KMS-11 (cell line): Measurements from ENCODE around the gene JPH3.

ENCODE experiments used
- H2AFZ ChIP-seq: fragments of 200-600 bp; sonication (generic); 2 replicates; pipeline ENCODE4 v1.6.1; 2016; ENCODE audit warnings: antibody characterized with exemption, mixed run types, low read depth
- H3K27ac ChIP-seq: fragments of 200-600 bp; sonication (generic); 2 replicates; pipeline ENCODE4 v1.6.1; 2016; ENCODE audit warnings: mild to moderate bottlenecking, mixed run types
- H3K27me3 ChIP-seq: fragments of 200-600 bp; sonication (generic); 2 replicates; pipeline ENCODE4 v1.6.1; 2017; ENCODE audit warnings: mild to moderate bottlenecking, low read depth, mixed run types, moderate library complexity; ENCODE audit not compliant: insufficient read depth
- H3K36me3 ChIP-seq: fragments of 200-600 bp; sonication (generic); 2 replicates; pipeline ENCODE4 v1.6.1; 2017; ENCODE audit warnings: mild to moderate bottlenecking, mixed run types; ENCODE audit not compliant: insufficient read depth
- H3K4me1 ChIP-seq: fragments of 200-600 bp; sonication (generic); 2 replicates; pipeline ENCODE4 v1.6.1; 2016; ENCODE audit warnings: mild to moderate bottlenecking, low read depth, mixed run types; ENCODE audit not compliant: poor library complexity, severe bottlenecking
- H3K4me2 ChIP-seq: fragments of 200-600 bp; sonication (generic); 2 replicates; pipeline ENCODE4 v1.7.0; 2016; ENCODE audit warnings: mild to moderate bottlenecking, mixed run types
- H3K4me3 ChIP-seq: fragments of 200-600 bp; sonication (generic); IDR thresholded peaks from 2 replicates; pipeline ENCODE4 v1.6.1; 2017; ENCODE audit warnings: low read depth, low read length, mixed read lengths; ENCODE audit not compliant: insufficient read depth
- H3K79me2 ChIP-seq: fragments of 200-600 bp; sonication (generic); 2 replicates; pipeline ENCODE4 v1.6.1; 2016; ENCODE audit warnings: low read depth, mixed run types; ENCODE audit not compliant: insufficient read depth
- H3K9ac ChIP-seq: fragments of 200-600 bp; sonication (generic); 2 replicates; pipeline ENCODE4 v1.6.1; 2016; ENCODE audit warnings: mild to moderate bottlenecking, mixed run types
- H4K20me1 ChIP-seq: fragments of 200-600 bp; sonication (generic); 2 replicates; pipeline ENCODE4 v1.6.1; 2016; ENCODE audit warnings: mild to moderate bottlenecking, mixed run types; ENCODE audit not compliant: insufficient read depth
- TF ChIP-seq, protein P1 (sequence below): fragments of 200-600 bp; sonication (generic); conservative IDR thresholded peaks from 2 replicates; pipeline ENCODE4 v1.6.1; 2017; ENCODE audit warnings: low read depth, mild to moderate bottlenecking, antibody characterized with exemption, low read length, moderate library complexity, mixed read lengths

Gene JPH3

DNA sequence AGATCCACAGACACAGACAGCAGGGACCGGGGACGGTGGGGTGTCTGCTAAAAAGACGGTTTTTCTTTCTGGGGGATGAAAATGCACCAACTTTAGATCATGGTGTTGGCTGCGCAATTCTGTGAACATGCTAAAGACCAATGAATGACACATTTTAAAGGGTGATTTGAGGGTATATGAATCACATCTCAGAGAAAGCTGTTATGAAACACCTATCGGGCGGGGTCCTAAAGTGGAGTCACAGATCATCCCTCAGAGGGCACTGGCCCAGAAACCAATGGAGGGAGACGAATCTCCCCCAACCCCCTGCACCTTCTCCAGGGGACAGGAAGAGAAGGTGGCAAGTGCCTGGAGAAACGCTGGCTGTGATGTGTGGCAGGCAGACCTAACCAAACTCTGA, 137.5 kb downstream of the JPH3 start:
- H3K9ac ChIP-seq: no peak overlapping the region
- H3K4me2 ChIP-seq: no peak overlapping the region
- TF ChIP-seq, protein P1, sequence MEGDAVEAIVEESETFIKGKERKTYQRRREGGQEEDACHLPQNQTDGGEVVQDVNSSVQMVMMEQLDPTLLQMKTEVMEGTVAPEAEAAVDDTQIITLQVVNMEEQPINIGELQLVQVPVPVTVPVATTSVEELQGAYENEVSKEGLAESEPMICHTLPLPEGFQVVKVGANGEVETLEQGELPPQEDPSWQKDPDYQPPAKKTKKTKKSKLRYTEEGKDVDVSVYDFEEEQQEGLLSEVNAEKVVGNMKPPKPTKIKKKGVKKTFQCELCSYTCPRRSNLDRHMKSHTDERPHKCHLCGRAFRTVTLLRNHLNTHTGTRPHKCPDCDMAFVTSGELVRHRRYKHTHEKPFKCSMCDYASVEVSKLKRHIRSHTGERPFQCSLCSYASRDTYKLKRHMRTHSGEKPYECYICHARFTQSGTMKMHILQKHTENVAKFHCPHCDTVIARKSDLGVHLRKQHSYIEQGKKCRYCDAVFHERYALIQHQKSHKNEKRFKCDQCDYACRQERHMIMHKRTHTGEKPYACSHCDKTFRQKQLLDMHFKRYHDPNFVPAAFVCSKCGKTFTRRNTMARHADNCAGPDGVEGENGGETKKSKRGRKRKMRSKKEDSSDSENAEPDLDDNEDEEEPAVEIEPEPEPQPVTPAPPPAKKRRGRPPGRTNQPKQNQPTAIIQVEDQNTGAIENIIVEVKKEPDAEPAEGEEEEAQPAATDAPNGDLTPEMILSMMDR: no peak
- H3K4me3 ChIP-seq: no peak overlapping the region
- no peak overlapping the region for H3K27ac ChIP-seq
- no peaks in the 10 kb centered on the region for H3K27me3 ChIP-seq
- H4K20me1 ChIP-seq: no peaks in the 10 kb centered on the region
- H3K79me2 ChIP-seq: peaks cover 20% of the 10 kb centered on the region
- no peak overlapping the region for H2AFZ ChIP-seq
- H3K4me1 ChIP-seq: no peaks in the 10 kb centered on the region
- no peaks in the 10 kb centered on the region for H3K36me3 ChIP-seq

DNA sequence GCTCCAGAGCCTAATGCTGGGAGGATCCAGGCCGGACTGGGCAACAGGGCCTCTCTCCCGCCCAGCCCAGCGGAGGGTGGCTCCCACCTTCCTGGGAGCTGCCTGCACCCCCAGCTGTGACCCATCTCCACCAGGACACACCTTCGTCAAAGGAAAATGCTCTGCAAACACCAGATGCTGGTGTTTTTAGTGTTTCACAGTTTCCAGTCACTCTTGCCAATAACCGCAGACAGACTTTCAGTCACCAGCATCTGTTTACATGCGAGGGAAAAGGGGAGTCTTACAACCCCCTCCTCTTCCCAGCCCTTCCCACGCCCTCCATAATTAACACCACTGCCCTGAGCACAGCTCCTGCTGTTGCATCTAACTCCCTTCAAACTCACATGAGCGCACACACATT, 138.1 kb downstream of the JPH3 start:
- Histone ChIP-seq H3K79me2 (peaks cover 22% of the 10 kb centered on the region), H3K27me3 (no peaks in the 10 kb centered on the region), H2AFZ (no peak overlapping the region), H3K9ac (no peak overlapping the region), H3K4me1 (no peaks in the 10 kb centered on the region), H3K4me3 (no peak overlapping the region), H3K4me2 (no peak overlapping the region), H3K27ac (no peak overlapping the region), H4K20me1 (no peaks in the 10 kb centered on the region; the same call in 1 of the 2 replicates), H3K36me3 (no peaks in the 10 kb centered on the region)
- TF ChIP-seq, protein P1: no peak

DNA sequence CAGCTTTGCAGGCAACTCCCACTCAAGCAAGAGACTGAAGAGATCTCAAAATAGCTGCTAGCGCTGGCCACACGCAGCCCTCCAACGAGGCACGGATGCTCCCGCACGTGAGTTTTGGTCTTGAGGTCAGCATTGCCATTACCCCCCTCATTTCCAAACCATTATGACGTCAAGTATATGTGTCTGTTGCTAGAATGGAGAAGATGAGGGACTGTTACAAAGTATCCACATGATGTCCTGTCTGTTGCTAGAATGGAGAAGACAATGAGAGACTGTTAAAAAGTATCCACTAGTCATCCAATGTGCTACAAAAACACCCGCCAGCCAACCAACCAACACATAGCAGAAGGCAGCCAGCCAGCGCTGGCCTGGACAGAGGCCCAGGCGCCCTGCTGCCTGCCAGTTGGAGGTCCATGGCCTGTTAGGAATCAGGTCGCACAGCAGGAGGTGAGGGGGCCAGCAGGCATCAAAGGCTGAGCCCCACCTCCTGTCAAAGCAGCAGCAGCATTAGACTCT, 138.7 kb downstream of the JPH3 start:
- H3K79me2 ChIP-seq: peaks cover 27% of the 10 kb centered on the region

DNA sequence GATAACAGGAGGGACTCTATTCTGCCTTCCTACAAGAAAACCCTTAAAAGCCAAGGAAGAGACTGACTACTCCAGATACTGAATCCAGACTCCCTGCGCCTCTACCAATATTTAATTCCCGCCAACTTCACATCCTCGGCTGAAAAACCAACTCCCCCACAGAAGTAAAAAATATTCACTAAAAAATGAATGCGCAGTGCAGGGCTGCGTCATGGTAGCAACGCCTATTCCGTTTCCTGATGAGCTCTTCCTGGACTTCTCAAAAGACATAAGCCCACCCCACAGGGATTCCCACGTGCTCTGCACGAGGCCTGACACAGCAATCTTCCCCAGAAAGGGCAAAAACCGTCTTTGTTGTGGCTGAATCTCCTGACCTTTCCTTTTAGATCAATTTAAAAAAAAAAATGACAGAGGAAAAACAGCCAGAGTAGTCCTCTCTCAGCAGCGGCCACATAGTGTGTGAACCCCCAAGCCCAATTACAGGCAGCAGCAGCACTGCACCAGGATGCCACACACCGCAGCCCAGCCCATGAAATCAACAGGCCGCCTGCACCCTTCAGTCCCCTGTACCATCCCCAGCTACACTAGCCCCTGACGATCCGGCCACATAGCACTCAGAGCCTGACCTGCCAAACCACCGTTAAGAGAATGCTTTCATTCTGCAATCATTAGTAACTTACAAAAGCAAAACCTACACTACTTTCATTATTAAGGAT, 139.6 kb downstream of the JPH3 start:
- Histone ChIP-seq H4K20me1 (no peaks in the 10 kb centered on the region; the same call in 1 of the 2 replicates), H3K4me2 (no peak overlapping the region), H3K27me3 (no peaks in the 10 kb centered on the region), H3K27ac (no peak overlapping the region), H3K79me2 (peaks cover 32% of the 10 kb centered on the region), H2AFZ (no peak overlapping the region), H3K36me3 (no peaks in the 10 kb centered on the region), H3K9ac (no peak overlapping the region), H3K4me1 (no peaks in the 10 kb centered on the region), H3K4me3 (no peak overlapping the region)
- TF ChIP-seq, protein P1: no peak

More for the DNA sequence above, 138.7 kb downstream of the JPH3 start:
- Histone ChIP-seq H3K9ac (no peak overlapping the region), H3K4me2 (no peak overlapping the region), H3K4me1 (no peaks in the 10 kb centered on the region), H3K27ac (no peak overlapping the region), H4K20me1 (no peaks in the 10 kb centered on the region; the same call in 1 of the 2 replicates), H3K27me3 (no peaks in the 10 kb centered on the region), H3K36me3 (no peaks in the 10 kb centered on the region), H2AFZ (no peak overlapping the region), H3K4me3 (no peak overlapping the region)
- TF ChIP-seq, protein P1: no peak
